Activated CD8-positive, alpha-beta memory T cell treated with anti-CD3 and anti-CD28 coated beads, Interleukin-2, amount 50 U/mL, for 24 hours (primary cell): ENCODE data around the gene PDIA5.

Experiments used
- DNase-seq: peaks from one replicate; pipeline ENCODE4 v3.0.0-alpha.2; 2020; ENCODE audit errors: extremely low read depth

The PDIA5 gene

GRCh38 chr3:123113889-123114450 is 47.1 kb downstream of the PDIA5 start:
- DNase-seq, result no peak

- no peak for DNase-seq
Measured at GRCh38 chr3:123116116-123116515, 49.3 kb downstream of the PDIA5 start.

- DNase-seq, result no peak
Measured at GRCh38 chr3:123119388-123119787, 52.6 kb downstream of the PDIA5 start.

- DNase-seq, result no peak
Measured at GRCh38 chr3:123119802-123120201, 53.0 kb downstream of the PDIA5 start.

GRCh38 chr3:123120573-123120972 is 53.7 kb downstream of the PDIA5 start:
- DNase-seq, result no peak

GRCh38 chr3:123122057-123122456 is 55.2 kb downstream of the PDIA5 start:
- no peak for DNase-seq

GRCh38 chr3:123122525-123123315 is 55.9 kb downstream of the PDIA5 start:
- no peak for DNase-seq

GRCh38 chr3:123123716-123124616 is 57.1 kb downstream of the PDIA5 start:
- no peak for DNase-seq

GRCh38 chr3:123124971-123125370 is 58.1 kb downstream of the PDIA5 start:
- DNase-seq, result no peak

- DNase-seq, result no peak
Measured at GRCh38 chr3:123126031-123126430, 59.2 kb downstream of the PDIA5 start.

GRCh38 chr3:123126653-123127052 is 59.8 kb downstream of the PDIA5 start:
- no peak for DNase-seq

- DNase-seq, result no peak
Measured at GRCh38 chr3:123129092-123129491, 62.3 kb downstream of the PDIA5 start.

- DNase-seq, result no peak
Measured at GRCh38 chr3:123129532-123129931, 62.7 kb downstream of the PDIA5 start.

GRCh38 chr3:123130079-123130750 is 63.4 kb downstream of the PDIA5 start:
- no peak for DNase-seq

- no peak for DNase-seq
Measured at GRCh38 chr3:123134671-123135070, 67.8 kb downstream of the PDIA5 start.

- no peak for DNase-seq
Measured at GRCh38 chr3:123137001-123137400, 70.2 kb downstream of the PDIA5 start.

- DNase-seq, result no peak
Measured at GRCh38 chr3:123138839-123139444, 72.1 kb downstream of the PDIA5 start.

- DNase-seq, result no peak
Measured at GRCh38 chr3:123139522-123139921, 72.7 kb downstream of the PDIA5 start.

- no peak for DNase-seq
Measured at GRCh38 chr3:123140550-123140949, 73.7 kb downstream of the PDIA5 start.

- no peak for DNase-seq
Measured at GRCh38 chr3:123141276-123141675, 74.5 kb downstream of the PDIA5 start.

- DNase-seq, result no peak
Measured at GRCh38 chr3:123143669-123144411, 77.0 kb downstream of the PDIA5 start.
